ENCODE measurements around the gene NT5DC4.

NT5DC4 gene

DNA sequence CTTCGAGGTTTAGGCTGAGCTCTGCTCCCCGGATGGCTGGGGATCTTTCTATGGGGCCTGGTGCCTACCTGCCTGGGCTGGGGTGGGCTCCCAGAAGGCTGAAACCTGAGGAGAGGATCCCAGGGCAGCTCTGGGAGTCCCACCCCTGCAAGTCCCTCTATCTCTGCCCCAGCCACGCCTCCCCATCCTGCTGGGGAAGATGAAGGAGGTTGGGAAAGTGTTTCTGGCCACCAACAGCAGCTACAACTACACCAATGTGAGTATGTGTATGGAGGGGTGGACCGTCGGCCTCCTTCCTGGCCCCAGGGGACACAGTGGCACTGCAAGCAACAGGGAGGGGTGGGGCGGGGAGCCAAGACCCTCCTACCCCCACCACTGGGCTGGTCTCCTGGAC is 2.7 kb downstream of the NT5DC4 start:
- no peak for DNase-seq (ENCODE audit: low spot score)

- DNase-seq (ENCODE audit: low spot score), result no peak
Measured at GRCh38 chr2:112723995-112724394, 3.2 kb downstream of the NT5DC4 start.

GRCh38 chr2:112724591-112725525 is 4.0 kb downstream of the NT5DC4 start:
- peak; percentile 32 for DNase-seq (ENCODE audit: low spot score)

DNA sequence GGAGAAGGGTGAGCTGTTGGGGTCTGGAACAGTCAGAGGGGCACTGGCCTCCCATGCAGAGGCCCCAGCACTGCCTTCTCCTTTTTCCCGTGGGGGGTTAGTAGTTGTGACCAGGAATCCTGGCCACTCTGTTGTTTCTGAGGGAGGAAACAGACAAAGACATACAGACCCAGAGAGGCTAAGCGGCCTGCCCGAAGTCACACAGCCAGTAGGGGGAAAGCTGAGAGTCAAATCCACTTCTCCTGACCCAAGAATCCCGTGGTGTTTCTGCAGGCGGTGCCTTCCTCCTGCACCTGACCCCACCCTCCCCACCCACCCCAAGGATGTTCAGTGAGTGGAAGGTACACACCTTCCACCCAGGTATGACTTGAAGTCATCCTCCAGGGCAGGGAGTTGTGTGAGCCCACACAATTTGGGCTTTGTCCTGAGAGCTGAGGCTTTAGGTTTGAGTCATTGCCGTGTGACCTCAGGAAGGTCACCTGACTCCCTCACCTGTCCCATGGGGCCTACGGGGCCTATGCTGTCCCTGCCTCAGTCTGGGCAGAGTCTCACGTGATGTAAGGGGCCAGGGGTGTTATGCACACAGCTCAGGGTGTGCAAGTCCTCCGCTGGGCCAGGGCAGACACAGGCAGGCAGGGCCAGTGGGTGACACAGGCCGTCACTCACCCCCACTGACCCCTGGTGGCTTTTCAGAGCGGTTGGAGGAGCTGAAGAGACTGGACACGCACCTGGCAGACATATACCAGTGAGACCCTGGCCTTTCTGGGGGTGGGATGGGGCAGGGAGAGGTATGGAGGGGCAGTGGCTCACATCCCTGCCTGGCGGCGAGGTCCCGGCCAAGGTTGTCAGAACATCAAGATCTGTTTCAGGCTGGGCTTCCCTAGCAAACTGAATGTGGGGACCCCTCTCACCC is 5.0 kb downstream of the NT5DC4 start:
- DNase-seq (ENCODE audit: low spot score), result peak; percentile 81

GRCh38 chr2:112726487-112727190 is 5.8 kb downstream of the NT5DC4 start:
- peak; percentile 93 for DNase-seq (ENCODE audit: low spot score)

DNA sequence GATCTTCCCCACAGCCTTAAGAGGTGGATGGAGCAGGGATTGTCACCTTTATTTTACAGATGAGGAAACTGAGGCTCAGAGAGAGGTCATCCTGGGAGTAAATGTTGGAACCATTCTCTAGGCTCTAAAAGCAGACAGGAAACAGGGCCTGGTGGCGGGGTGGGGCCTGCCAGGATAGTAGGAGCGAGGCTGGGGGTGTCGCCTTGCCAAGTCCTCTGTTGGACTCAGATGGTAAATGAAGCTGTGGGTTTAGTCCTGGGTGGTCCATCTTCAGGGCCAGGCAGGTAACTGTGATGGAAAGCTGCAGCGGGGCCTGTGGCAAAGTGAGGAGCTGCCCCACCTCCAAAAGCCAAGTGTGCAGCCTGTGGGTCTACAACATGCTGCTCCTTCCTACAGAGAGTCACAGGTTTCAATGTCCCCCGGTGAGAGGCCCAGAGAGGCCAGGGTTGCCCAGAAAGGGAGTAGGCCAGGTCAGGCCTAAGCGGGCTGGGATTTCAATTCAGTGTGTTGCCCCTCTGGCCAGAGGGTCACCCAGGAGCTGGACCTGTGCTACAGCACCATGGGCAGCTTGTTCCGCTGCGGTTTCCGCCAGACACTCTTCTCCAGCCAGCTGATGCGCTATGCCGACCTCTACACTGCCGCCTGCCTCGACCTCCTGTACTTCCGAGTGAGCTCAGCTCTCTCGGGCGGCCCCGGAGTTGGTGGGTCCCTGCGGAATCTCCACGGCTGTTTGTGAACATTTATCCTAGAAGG is 6.6 kb downstream of the NT5DC4 start:
- no peak for DNase-seq (ENCODE audit: low spot score)

- DNase-seq (ENCODE audit: low spot score), result no peak
Measured at GRCh38 chr2:112728029-112728362, 7.2 kb downstream of the NT5DC4 start.

GRCh38 chr2:112728378-112729175 is 7.8 kb downstream of the NT5DC4 start:
- DNase-seq (ENCODE audit: low spot score), result no peak

DNA sequence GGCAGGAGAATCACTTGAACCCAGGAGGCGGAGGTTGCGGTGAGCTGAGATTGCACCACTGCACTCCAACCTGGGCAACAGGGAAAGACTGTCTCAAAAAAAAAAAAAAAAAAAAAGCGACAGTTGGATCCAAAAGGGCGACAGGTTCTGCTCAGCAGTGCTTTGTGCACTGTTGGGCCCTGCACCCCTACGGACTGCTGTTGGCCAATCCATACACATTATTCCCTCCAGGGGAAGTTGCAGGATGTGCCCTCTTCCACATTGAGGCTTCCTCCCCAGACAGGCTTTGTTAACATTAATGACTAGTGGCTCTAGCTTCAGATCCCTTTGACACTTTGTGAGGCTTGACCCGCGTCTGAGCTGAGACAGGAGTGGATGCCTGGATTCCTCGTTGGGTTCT is 9.4 kb downstream of the NT5DC4 start:
- DNase-seq (ENCODE audit: low spot score), result no peak

GRCh38 chr2:112730791-112731190 is 10.0 kb downstream of the NT5DC4 start:
- no peak for DNase-seq (ENCODE audit: low spot score)

DNA sequence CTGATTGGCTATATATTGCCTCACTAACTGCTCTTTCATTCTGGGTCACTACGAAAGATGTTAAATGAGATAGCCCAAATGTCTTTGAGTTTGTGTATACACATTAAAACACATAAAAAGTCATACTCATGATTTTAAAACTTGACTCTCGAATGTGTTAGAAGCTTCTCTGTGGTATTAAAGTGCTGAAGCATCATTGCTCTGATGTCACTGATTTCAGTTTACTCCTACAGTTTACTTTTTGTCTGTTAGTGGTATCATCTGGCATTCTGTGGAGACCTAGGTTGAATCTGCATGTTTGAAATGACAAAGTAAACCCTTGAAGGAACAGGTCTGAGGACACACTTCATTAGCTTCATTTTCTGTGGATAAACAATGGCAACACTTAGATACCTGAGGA is 10.7 kb downstream of the NT5DC4 start:
- DNase-seq (ENCODE audit: low spot score), result no peak

- no peak for DNase-seq (ENCODE audit: low spot score)
Measured at GRCh38 chr2:112733456-112733855, 12.6 kb downstream of the NT5DC4 start.

- DNase-seq (ENCODE audit: low spot score), result no peak
Measured at GRCh38 chr2:112733871-112734270, 13.1 kb downstream of the NT5DC4 start.

- no peak for DNase-seq (ENCODE audit: low spot score)
Measured at GRCh38 chr2:112737542-112738232, 16.9 kb downstream of the NT5DC4 start.

GRCh38 chr2:112740527-112740926 is 19.7 kb downstream of the NT5DC4 start:
- no peak for DNase-seq (ENCODE audit: low spot score)

DNA sequence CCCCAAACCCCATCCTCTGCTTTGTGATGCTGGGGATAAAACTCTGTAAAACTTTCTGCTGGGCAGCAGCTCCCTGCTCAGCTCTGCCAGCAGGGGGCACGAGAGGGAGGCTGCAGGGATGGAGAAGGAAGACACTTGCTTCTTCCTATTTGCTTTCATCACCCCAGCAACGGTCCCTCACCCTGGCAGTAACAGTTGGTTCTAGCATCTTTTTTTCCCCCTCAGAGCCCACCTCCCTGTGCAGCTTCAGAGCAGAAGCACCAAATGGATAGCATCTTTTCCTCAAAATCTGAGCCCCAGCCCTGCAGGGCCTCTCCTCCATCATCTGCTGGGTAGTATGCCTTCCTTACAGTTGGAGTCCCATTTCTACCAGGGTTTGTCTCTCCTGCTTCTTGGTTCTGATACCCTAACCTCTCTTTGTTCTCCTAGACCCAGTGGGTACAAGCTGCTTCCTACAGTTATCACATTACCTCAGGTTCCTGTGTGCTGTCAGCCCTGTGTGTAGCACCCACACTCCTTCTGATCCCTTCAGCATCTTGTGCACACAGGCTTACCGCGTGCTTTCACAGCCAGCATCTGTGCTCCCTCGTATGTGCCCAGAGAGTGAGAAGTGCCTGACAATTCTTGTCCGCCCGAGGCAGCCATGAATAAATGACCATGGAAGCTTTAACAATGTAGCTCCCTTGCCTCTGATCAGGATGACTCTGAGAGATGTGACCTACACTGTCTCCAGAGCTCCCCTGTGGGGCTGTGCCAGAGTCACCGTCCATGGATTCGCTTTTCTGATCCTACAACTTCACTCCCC is 29.1 kb downstream of the NT5DC4 start:
- DNase-seq (ENCODE audit: low spot score), result peak; percentile 78

- peak; percentile 31 for DNase-seq (ENCODE audit: low spot score)
Measured at GRCh38 chr2:112750560-112750843, 29.7 kb downstream of the NT5DC4 start.

GRCh38 chr2:112751451-112752197 is 30.8 kb downstream of the NT5DC4 start:
- DNase-seq (ENCODE audit: low spot score), result no peak

- no peak for DNase-seq (ENCODE audit: low spot score)
Measured at GRCh38 chr2:112752667-112753066, 31.8 kb downstream of the NT5DC4 start.

All from kidney tubule cell (primary cell).